Coronary artery (tissue), 2 donors: ENCODE results near the gene GRM1.

Experiments
- DNase-seq: peaks from one replicate; pipeline ENCODE4 v3.0.0-alpha.2; 2017; ENCODE audit warnings: low spot score
- H3K27ac ChIP-seq, 2 donors: fragments of 200-600 bp; sonication (generic); one replicate each; pipeline ENCODE4 v1.5.1; 2016 to 2019
- H3K4me3 ChIP-seq: fragments of 200-600 bp; sonication (generic); 2 replicates; pipeline ENCODE4 v1.5.1; 2016; ENCODE audit warnings: mild to moderate bottlenecking, moderate library complexity
- CTCF ChIP-seq: fragments of 200-600 bp; sonication (generic); IDR thresholded peaks from one replicate; pipeline ENCODE4 v1.5.1; 2019; ENCODE audit warnings: antibody characterized with exemption

The GRM1 gene

DNA sequence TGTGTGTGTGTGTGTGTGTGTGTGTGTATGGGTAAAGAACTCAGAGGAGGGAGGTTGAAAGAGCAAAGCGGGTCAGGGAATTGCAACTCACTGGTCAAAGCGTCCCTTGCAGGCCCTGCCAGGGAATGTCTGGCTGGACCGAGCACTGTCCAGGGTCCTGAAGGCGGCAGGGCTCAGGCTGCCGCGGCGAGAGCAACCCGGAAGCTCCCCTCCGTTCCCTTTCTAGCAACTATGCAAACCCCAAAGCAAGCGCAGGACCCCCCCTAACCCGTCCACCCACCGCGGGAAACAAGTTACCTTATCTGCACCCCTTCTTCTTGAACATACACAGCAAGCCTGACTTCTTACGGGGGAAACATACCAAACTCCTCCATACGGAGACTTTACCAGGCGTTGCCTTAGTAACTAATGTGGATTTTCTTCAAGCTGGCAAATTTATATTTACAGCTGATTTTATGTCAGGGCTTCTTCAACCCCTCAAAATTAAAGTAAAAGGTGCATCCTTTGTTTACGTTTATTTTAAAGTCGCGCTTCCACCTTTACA is 538 bp upstream of the GRM1 start:
- no peak overlapping the region for H3K27ac ChIP-seq
- TF ChIP-seq CTCF = no peak
- DNase-seq = no peak
- peak overlapping the region; percentile 55 for H3K4me3 ChIP-seq

DNA sequence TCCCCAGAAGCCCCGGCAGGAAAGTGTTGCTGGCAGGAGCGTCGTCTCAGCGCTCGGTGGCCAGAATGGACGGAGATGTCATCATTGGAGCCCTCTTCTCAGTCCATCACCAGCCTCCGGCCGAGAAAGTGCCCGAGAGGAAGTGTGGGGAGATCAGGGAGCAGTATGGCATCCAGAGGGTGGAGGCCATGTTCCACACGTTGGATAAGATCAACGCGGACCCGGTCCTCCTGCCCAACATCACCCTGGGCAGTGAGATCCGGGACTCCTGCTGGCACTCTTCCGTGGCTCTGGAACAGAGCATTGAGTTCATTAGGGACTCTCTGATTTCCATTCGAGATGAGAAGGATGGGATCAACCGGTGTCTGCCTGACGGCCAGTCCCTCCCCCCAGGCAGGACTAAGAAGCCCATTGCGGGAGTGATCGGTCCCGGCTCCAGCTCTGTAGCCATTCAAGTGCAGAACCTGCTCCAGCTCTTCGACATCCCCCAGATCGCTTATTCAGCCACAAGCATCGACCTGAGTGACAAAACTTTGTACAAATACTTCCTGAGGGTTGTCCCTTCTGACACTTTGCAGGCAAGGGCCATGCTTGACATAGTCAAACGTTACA is 817 bp downstream of the GRM1 start:
- TF ChIP-seq CTCF = no peak
- no peak for DNase-seq
- Histone ChIP-seq H3K27ac (no peak overlapping the region), H3K4me3 (no peak overlapping the region)

- no peak for DNase-seq
- no peak overlapping the region for H3K27ac ChIP-seq
- no peak overlapping the region for H3K4me3 ChIP-seq
- TF ChIP-seq CTCF = no peak
These were observed 3.5 kb downstream of the GRM1 start for GRCh38 chr6:146032387-146032786.

DNA sequence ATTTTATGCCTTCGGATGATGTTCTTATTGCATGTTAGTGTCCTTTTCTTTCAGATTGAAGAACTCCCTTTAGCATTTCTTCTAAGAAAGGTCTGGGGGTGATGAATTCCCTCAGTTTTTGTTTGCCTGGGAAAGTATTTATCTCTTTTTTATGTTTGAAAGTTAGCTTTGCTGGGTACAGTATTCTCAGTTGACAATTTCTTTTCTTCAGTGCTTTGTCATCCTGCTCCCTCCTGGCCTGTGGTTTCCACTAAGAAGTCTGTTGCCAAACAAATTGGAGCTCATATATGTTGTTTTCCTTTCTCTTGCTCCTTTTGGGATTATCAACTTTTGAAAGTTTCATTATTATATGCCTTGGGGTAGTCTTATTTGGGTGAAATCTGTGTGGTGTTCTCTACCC is 11.5 kb downstream of the GRM1 start:
- no peak overlapping the region for H3K4me3 ChIP-seq
- no peak for TF ChIP-seq CTCF
- DNase-seq = no peak

GRCh38 chr6:146041282-146041681 is 12.4 kb downstream of the GRM1 start:
- no peak for DNase-seq
- Histone ChIP-seq H3K27ac (no peak overlapping the region), H3K4me3 (no peak overlapping the region)
- no peak for TF ChIP-seq CTCF

More for the DNA sequence above, 11.5 kb downstream of the GRM1 start:
- no peak overlapping the region for H3K27ac ChIP-seq

DNA sequence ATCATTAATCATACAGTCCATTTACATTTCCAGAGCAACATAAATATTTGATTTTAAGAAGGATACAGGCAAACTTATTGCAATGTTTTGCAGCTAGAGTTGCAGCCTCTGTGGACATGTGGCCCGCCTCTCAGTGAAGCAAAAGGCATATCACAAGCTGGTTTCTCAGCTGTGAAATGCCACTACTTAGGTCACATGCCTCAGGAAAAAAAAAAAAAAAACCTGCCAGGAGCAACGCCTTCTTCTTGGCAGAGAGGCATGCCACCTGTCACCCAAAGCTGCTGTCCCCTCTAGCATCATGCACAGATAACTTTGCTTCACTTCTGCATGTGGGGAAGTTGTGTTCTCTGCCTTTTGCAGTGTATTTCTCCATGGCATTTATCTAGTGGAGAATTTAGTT is 18.5 kb downstream of the GRM1 start:
- Histone ChIP-seq H3K4me3 (no peak overlapping the region), H3K27ac (no peak overlapping the region)
- DNase-seq = no peak
- no peak for TF ChIP-seq CTCF

GRCh38 chr6:146050168-146050567 is 21.3 kb downstream of the GRM1 start:
- no peak for TF ChIP-seq CTCF
- Histone ChIP-seq H3K27ac (no peak overlapping the region), H3K4me3 (no peak overlapping the region)
- DNase-seq = no peak
